Measurements from ENCODE around the gene ABCB1. TPM values are rescaled to one million over a fixed set of nuclear protein-coding genes. Genes with fewer than 3 reads are reported as not detected.

ABCB1 gene
- polyA plus RNA-seq, 1 donor from 2014 or later: 1.6 TPM

DNA sequence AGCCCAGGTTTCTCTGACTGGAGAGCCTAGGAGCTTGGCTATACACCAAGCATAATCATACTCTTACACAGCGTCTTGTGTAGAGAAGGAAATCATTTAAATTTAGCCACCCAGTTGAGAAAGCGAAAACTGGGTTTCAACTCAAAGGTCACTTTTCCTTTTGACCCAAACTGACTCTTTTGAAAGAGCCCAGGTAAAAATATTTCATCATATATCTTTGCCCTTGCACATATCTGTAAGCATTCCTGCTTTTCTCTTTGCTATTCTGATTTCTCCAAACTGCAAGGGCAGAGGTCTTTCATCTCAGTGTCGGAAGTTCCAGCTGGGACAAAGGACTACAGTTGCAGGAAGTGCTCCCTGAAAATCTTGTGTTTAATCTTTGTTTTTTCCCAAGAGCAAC, 103.2 kb downstream of the ABCB1 start:
- no peak for TF ChIP-seq RAD21 (conservative IDR thresholded peaks at IDR 0.05)
- H3K4me2 ChIP-seq (ENCODE audit: low read length): no peak overlapping the region
- H4K20me1 ChIP-seq (ENCODE audit: insufficient read depth): no peaks in the 10 kb centered on the region
- no peak overlapping the region for H3K27ac ChIP-seq (ENCODE audit: low read length)
- H3K9me3 ChIP-seq (ENCODE audit: low read length): no peaks in the 10 kb centered on the region
- no peaks in the 10 kb centered on the region for H3K79me2 ChIP-seq (replicated peaks; ENCODE audit: insufficient read depth, low read length)
- H3K4me3 ChIP-seq (ENCODE audit: low read length): no peak overlapping the region
- no peaks in the 10 kb centered on the region for H3K36me3 ChIP-seq (ENCODE audit: insufficient read depth, low read length)
- H3F3A ChIP-seq (ENCODE audit: insufficient read depth, low read length, poor library complexity, severe bottlenecking): no peaks in the 10 kb centered on the region
- H3K27me3 ChIP-seq (ENCODE audit: insufficient read depth, low read depth, low read length): no peaks in the 10 kb centered on the region
- H3K9me2 ChIP-seq (ENCODE audit: insufficient read depth, low read length): no peaks in the 10 kb centered on the region
- no peak overlapping the region for H2AFZ ChIP-seq (ENCODE audit: low read depth, low read length)
- H3K9ac ChIP-seq (ENCODE audit: low read length): no peak overlapping the region

DNA sequence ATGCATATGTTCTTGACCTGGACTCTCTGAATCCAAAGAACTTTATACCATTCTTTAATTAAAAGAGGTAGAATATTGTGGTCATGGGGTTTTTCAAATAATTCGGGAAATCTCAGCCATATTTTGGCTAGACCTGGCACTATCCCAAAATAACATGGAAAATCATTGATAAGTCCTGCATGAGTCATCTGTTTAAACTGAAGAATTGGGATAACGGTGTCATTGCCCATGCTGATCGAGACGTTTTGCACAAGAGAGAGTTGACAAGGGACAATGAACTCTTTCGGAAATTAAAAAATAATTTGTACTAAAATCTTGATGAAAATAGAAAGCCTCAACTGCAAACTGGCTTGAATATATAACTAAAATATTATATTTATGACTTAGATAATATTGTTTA, 105.3 kb downstream of the ABCB1 start:
- H3K9ac ChIP-seq (ENCODE audit: low read length): no peak overlapping the region
- no peaks in the 10 kb centered on the region for H3K9me3 ChIP-seq (ENCODE audit: low read length)
- no peaks in the 10 kb centered on the region for H3K9me2 ChIP-seq (ENCODE audit: insufficient read depth, low read length)
- H3K4me3 ChIP-seq (ENCODE audit: low read length): no peak overlapping the region
- no peak overlapping the region for H2AFZ ChIP-seq (ENCODE audit: low read depth, low read length)
- H3K27ac ChIP-seq (ENCODE audit: low read length): no peak overlapping the region
- H3F3A ChIP-seq (ENCODE audit: insufficient read depth, low read length, poor library complexity, severe bottlenecking): no peaks in the 10 kb centered on the region
- H3K27me3 ChIP-seq (ENCODE audit: insufficient read depth, low read depth, low read length): no peaks in the 10 kb centered on the region
- no peak overlapping the region for H3K4me2 ChIP-seq (ENCODE audit: low read length)
- H3K79me2 ChIP-seq (replicated peaks; ENCODE audit: insufficient read depth, low read length): no peaks in the 10 kb centered on the region
- TF ChIP-seq, protein P1, sequence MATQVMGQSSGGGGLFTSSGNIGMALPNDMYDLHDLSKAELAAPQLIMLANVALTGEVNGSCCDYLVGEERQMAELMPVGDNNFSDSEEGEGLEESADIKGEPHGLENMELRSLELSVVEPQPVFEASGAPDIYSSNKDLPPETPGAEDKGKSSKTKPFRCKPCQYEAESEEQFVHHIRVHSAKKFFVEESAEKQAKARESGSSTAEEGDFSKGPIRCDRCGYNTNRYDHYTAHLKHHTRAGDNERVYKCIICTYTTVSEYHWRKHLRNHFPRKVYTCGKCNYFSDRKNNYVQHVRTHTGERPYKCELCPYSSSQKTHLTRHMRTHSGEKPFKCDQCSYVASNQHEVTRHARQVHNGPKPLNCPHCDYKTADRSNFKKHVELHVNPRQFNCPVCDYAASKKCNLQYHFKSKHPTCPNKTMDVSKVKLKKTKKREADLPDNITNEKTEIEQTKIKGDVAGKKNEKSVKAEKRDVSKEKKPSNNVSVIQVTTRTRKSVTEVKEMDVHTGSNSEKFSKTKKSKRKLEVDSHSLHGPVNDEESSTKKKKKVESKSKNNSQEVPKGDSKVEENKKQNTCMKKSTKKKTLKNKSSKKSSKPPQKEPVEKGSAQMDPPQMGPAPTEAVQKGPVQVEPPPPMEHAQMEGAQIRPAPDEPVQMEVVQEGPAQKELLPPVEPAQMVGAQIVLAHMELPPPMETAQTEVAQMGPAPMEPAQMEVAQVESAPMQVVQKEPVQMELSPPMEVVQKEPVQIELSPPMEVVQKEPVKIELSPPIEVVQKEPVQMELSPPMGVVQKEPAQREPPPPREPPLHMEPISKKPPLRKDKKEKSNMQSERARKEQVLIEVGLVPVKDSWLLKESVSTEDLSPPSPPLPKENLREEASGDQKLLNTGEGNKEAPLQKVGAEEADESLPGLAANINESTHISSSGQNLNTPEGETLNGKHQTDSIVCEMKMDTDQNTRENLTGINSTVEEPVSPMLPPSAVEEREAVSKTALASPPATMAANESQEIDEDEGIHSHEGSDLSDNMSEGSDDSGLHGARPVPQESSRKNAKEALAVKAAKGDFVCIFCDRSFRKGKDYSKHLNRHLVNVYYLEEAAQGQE (IDR thresholded peaks at IDR 0.05; ENCODE audit: borderline replicate concordance): no peak
- TF ChIP-seq, protein P2, sequence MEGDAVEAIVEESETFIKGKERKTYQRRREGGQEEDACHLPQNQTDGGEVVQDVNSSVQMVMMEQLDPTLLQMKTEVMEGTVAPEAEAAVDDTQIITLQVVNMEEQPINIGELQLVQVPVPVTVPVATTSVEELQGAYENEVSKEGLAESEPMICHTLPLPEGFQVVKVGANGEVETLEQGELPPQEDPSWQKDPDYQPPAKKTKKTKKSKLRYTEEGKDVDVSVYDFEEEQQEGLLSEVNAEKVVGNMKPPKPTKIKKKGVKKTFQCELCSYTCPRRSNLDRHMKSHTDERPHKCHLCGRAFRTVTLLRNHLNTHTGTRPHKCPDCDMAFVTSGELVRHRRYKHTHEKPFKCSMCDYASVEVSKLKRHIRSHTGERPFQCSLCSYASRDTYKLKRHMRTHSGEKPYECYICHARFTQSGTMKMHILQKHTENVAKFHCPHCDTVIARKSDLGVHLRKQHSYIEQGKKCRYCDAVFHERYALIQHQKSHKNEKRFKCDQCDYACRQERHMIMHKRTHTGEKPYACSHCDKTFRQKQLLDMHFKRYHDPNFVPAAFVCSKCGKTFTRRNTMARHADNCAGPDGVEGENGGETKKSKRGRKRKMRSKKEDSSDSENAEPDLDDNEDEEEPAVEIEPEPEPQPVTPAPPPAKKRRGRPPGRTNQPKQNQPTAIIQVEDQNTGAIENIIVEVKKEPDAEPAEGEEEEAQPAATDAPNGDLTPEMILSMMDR (IDR thresholded peaks at IDR 0.05; ENCODE audit: poor library complexity, severe bottlenecking): no peak
- no peaks in the 10 kb centered on the region for H3K36me3 ChIP-seq (ENCODE audit: insufficient read depth, low read length)
- no peaks in the 10 kb centered on the region for H4K20me1 ChIP-seq (ENCODE audit: insufficient read depth)

DNA sequence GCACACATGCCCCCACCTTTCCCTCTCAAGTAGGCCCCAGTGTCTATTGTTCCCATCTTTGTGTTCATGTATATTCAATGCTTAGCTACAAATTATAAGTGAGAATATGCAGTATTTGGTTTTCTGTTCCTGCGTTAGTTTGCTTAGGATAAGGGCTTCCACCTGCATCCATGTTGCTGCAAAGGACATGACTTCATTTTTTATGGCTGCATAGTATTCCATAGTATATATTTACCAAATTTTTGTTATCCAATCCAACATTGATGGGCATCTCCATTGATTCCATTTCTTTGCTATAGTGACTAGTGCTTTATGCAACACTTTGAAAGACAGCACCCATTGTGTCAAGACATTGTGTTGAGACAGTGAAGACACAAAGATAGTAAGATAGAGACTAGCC, 106.2 kb downstream of the ABCB1 start:
- no peaks in the 10 kb centered on the region for H3K9me3 ChIP-seq (ENCODE audit: low read length)
- no peak overlapping the region for H3K9ac ChIP-seq (ENCODE audit: low read length)
- no peak overlapping the region for H2AFZ ChIP-seq (ENCODE audit: low read depth, low read length)
- TF ChIP-seq POLR2AphosphoS5 (IDR thresholded peaks at IDR 0.05) (no peak), TAF1 (IDR thresholded peaks at IDR 0.05; ENCODE audit: low read depth) (no peak), EP300 (conservative IDR thresholded peaks at IDR 0.05; ENCODE audit: poor library complexity, severe bottlenecking) (no peak), EZH2 (IDR thresholded peaks at IDR 0.05; ENCODE audit: borderline replicate concordance, insufficient read depth, low read length, poor library complexity, severe bottlenecking) (no peak), MXI1 (conservative IDR thresholded peaks at IDR 0.05; ENCODE audit: poor library complexity, severe bottlenecking) (no peak), SMC3 (conservative IDR thresholded peaks at IDR 0.05; ENCODE audit: poor library complexity) (no peak), RAD21 (conservative IDR thresholded peaks at IDR 0.05) (no peak)
- TF ChIP-seq, protein P2 (IDR thresholded peaks at IDR 0.05; ENCODE audit: poor library complexity, severe bottlenecking): no peak
- TF ChIP-seq, protein P1 (IDR thresholded peaks at IDR 0.05; ENCODE audit: borderline replicate concordance): no peak
- H4K20me1 ChIP-seq (ENCODE audit: insufficient read depth): no peaks in the 10 kb centered on the region
- no peaks in the 10 kb centered on the region for H3K9me2 ChIP-seq (ENCODE audit: insufficient read depth, low read length)
- no peaks in the 10 kb centered on the region for H3K79me2 ChIP-seq (replicated peaks; ENCODE audit: insufficient read depth, low read length)
- H3F3A ChIP-seq (ENCODE audit: insufficient read depth, low read length, poor library complexity, severe bottlenecking): no peaks in the 10 kb centered on the region
- H3K4me2 ChIP-seq (ENCODE audit: low read length): no peak overlapping the region
- no peaks in the 10 kb centered on the region for H3K36me3 ChIP-seq (ENCODE audit: insufficient read depth, low read length)
- no peaks in the 10 kb centered on the region for H3K27me3 ChIP-seq (ENCODE audit: insufficient read depth, low read depth, low read length)
- H3K27ac ChIP-seq (ENCODE audit: low read length): no peak overlapping the region
- no peak overlapping the region for H3K4me3 ChIP-seq (ENCODE audit: low read length)

Measured in neural cell (in vitro differentiated cells).